ENCODE results near the gene BBS12. TPM values are rescaled to one million over a fixed set of nuclear protein-coding genes. Genes with fewer than 3 reads are reported as not detected.
A peak's percentile ranks its signal among the peaks of the same experiment; 100 is the strongest.

Gene BBS12
- total and polyA plus RNA-seq, 2 experiments from 2014 or later = 5.2 to 7.1 TPM

DNA sequence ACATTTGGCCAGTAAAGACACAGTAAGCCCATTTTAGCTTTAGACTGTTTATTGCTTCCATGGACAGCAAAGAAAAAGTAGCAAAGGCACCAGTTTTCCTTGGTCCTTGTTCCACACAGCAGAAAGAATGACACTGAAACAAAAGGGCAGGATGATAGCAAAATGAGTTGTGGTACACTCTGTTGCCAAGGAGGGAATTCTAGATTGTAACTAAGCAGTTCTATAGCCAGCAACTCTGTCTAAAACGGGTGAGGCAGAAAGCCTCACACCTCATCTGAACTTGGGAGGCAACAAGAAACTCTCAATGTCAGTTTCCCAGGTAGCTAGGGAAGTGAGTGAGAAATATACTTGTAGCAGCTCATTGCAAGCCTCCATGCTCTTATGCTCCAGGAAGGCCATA is 39.2 kb downstream of the BBS12 start:
- WGBS, 2 experiments (ENCODE audit: low coverage in 1 of 2, low lambda C conversion rate in 2 of 2, missing lambda C conversion rate in 2 of 2) = 35 to 52% methylated on average over 1 of the region's 1 CpG
- TF ChIP-seq EZH2phosphoT487 (IDR thresholded peaks at IDR 0.05; ENCODE audit: insufficient read depth, low read depth) (no peak), EZH2 (IDR thresholded peaks at IDR 0.05; ENCODE audit: insufficient read depth, poor library complexity, severe bottlenecking) (no peak)
- peak overlapping the region; percentile 70 for H3K27ac ChIP-seq
- H4K20me1 ChIP-seq (ENCODE audit: insufficient read depth) = no peaks in the 10 kb centered on the region
- H3K9me2 ChIP-seq (ENCODE audit: insufficient read depth) = no peaks in the 10 kb centered on the region
- peaks cover 24% of the 10 kb centered on the region for H3F3A ChIP-seq (ENCODE audit: insufficient read depth)
- in situ Hi-C loops (cut with MboI) = no loop called here
- peaks cover 27% of the 10 kb centered on the region for H3K4me1 ChIP-seq (ENCODE audit: insufficient read depth)
- no peak for DNase-seq
- H3K36me3 ChIP-seq (ENCODE audit: low read depth) = no peaks in the 10 kb centered on the region
- H3K9ac ChIP-seq = no peak overlapping the region
- H2AFZ ChIP-seq = peak overlapping the region; percentile 66
- peaks cover 17% of the 10 kb centered on the region for H3K79me2 ChIP-seq (ENCODE audit: insufficient read depth)
- H3K4me3 ChIP-seq = no peak overlapping the region
- no peaks in the 10 kb centered on the region for H3K27me3 ChIP-seq (replicated peaks; ENCODE audit: insufficient read depth)
- H3K4me2 ChIP-seq (ENCODE audit: unreplicated experiment) = no peak overlapping the region
- no peaks in the 10 kb centered on the region for H3K9me3 ChIP-seq (ENCODE audit: low read depth)

DNA sequence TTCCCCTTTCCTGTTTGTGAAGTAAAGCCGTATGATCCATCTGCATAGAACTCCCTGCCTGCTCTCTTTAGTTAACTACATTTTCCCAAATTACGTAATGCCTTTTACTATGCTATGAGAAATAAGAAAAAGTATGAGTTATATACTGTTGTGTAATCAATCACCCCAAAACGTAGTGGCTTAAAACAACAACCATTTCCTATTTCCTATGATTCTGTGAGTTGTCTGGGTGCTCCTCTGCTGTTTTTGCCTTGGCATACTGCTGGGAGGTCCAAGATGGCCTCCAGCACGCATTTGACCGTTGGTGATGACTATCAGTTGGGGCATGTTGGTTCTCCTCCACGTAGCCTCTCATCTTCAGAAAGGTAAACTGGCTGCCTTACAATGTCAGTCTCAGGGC is 39.8 kb downstream of the BBS12 start:
- Histone ChIP-seq H3K27me3 (replicated peaks; ENCODE audit: insufficient read depth) (no peaks in the 10 kb centered on the region), H3K4me2 (ENCODE audit: unreplicated experiment) (peak overlapping the region; percentile 8), H3F3A (ENCODE audit: insufficient read depth) (peaks cover 29% of the 10 kb centered on the region), H3K9me2 (ENCODE audit: insufficient read depth) (no peaks in the 10 kb centered on the region), H3K27ac (peak overlapping the region; percentile 70), H3K79me2 (ENCODE audit: insufficient read depth) (peaks cover 14% of the 10 kb centered on the region), H2AFZ (peak overlapping the region; percentile 66), H3K4me1 (ENCODE audit: insufficient read depth) (peaks cover 32% of the 10 kb centered on the region), H4K20me1 (ENCODE audit: insufficient read depth) (no peaks in the 10 kb centered on the region), H3K9ac (no peak overlapping the region), H3K36me3 (ENCODE audit: low read depth) (no peaks in the 10 kb centered on the region), H3K9me3 (ENCODE audit: low read depth) (no peaks in the 10 kb centered on the region), H3K4me3 (no peak overlapping the region)
- in situ Hi-C loops (cut with MboI) = no loop called here
- peak; percentile 73 for DNase-seq
- TF ChIP-seq EZH2phosphoT487 (IDR thresholded peaks at IDR 0.05; ENCODE audit: insufficient read depth, low read depth) (no peak), EZH2 (IDR thresholded peaks at IDR 0.05; ENCODE audit: insufficient read depth, poor library complexity, severe bottlenecking) (no peak)
- 52 to 55% methylated on average over 6 of the region's 6 CpGs for WGBS, 2 experiments (ENCODE audit: low coverage in 1 of 2, low lambda C conversion rate in 2 of 2, missing lambda C conversion rate in 2 of 2)

DNA sequence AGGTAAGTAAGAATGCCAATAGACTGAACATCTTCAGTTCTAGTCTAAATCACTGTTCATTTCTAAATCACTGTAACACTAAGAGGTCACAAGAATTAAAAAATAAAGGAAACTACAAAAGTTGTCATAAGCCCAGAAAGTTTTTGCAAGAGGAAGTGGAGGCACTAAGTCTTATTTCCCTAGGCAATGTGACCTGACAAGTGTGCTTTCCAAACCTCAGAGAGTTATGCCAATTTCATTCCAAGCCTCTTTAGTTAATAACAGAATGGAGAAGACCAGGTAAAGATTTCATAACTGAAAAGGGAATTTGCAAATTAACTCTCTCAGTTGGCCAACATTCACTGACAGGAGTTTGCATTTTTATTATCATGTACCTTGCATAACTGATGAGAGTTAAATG is 40.5 kb downstream of the BBS12 start:
- in situ Hi-C loops (cut with MboI) = no loop called here
- Histone ChIP-seq H3K9me2 (ENCODE audit: insufficient read depth) (no peaks in the 10 kb centered on the region), H3F3A (ENCODE audit: insufficient read depth) (peaks cover 34% of the 10 kb centered on the region), H3K27ac (peak overlapping the region; percentile 70), H2AFZ (peak overlapping the region; percentile 66), H3K9me3 (ENCODE audit: low read depth) (no peaks in the 10 kb centered on the region), H3K79me2 (ENCODE audit: insufficient read depth) (peaks cover 14% of the 10 kb centered on the region), H3K4me1 (ENCODE audit: insufficient read depth) (peaks cover 38% of the 10 kb centered on the region), H4K20me1 (ENCODE audit: insufficient read depth) (no peaks in the 10 kb centered on the region), H3K4me3 (no peak overlapping the region), H3K4me2 (ENCODE audit: unreplicated experiment) (no peak overlapping the region), H3K27me3 (replicated peaks; ENCODE audit: insufficient read depth) (no peaks in the 10 kb centered on the region), H3K36me3 (ENCODE audit: low read depth) (no peaks in the 10 kb centered on the region), H3K9ac (no peak overlapping the region)
- no peak for TF ChIP-seq EZH2 (IDR thresholded peaks at IDR 0.05; ENCODE audit: insufficient read depth, poor library complexity, severe bottlenecking)
- TF ChIP-seq EZH2phosphoT487 (IDR thresholded peaks at IDR 0.05; ENCODE audit: insufficient read depth, low read depth) = no peak
- no peak for DNase-seq

DNA sequence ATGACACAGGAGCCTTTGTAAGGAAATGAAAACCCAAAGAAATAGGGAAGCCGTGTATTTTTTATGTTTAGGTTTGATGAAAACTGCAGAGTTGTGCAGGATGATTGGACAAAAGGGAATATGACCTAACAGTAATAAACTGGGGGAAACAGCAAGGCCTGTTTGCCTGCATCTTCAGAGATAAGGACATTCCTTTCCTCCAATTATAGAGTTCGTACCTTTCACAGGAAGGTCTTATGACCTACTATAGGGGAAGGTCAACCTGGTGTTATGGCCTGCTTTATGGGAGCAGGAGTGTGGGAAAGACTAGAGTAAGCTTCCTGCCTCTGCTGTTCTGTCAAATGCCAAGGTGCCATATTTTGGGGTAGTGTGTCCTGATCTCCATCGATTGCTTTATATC is 42.5 kb downstream of the BBS12 start:
- no peak overlapping the region for H3K9ac ChIP-seq
- no peak for TF ChIP-seq EZH2phosphoT487 (IDR thresholded peaks at IDR 0.05; ENCODE audit: insufficient read depth, low read depth)
- no peak for TF ChIP-seq EZH2 (IDR thresholded peaks at IDR 0.05; ENCODE audit: insufficient read depth, poor library complexity, severe bottlenecking)
- 97 to 99% methylated on average over 3 of the region's 3 CpGs for WGBS, 2 experiments (ENCODE audit: low coverage in 1 of 2, low lambda C conversion rate in 2 of 2, missing lambda C conversion rate in 2 of 2)
- H2AFZ ChIP-seq = no peak overlapping the region
- H3F3A ChIP-seq (ENCODE audit: insufficient read depth) = peaks cover 47% of the 10 kb centered on the region
- H3K79me2 ChIP-seq (ENCODE audit: insufficient read depth) = peaks cover 27% of the 10 kb centered on the region
- no peak for DNase-seq
- no peak overlapping the region for H3K4me3 ChIP-seq
- in situ Hi-C loops (cut with MboI) = no loop called here
- no peaks in the 10 kb centered on the region for H4K20me1 ChIP-seq (ENCODE audit: insufficient read depth)
- H3K4me1 ChIP-seq (ENCODE audit: insufficient read depth) = peaks cover 51% of the 10 kb centered on the region
- H3K9me2 ChIP-seq (ENCODE audit: insufficient read depth) = no peaks in the 10 kb centered on the region
- no peak overlapping the region for H3K27ac ChIP-seq
- no peaks in the 10 kb centered on the region for H3K9me3 ChIP-seq (ENCODE audit: low read depth)
- H3K36me3 ChIP-seq (ENCODE audit: low read depth) = no peaks in the 10 kb centered on the region
- no peak overlapping the region for H3K4me2 ChIP-seq (ENCODE audit: unreplicated experiment)
- no peaks in the 10 kb centered on the region for H3K27me3 ChIP-seq (replicated peaks; ENCODE audit: insufficient read depth)

All from GM23248 (cell line).